VCaP (cell line): Measurements from ENCODE around the gene TTC16.

Experiments used
- H3K27ac ChIP-seq: fragments of 450-650 bp; 2 replicates; pipeline ENCODE4 v1.5.1; 2017
- CTCF ChIP-seq: fragments of 450-650 bp; conservative IDR thresholded peaks from 2 replicates; pipeline ENCODE4 v1.5.1; 2017; ENCODE audit warnings: mild to moderate bottlenecking, moderate library complexity

TTC16 gene

GRCh38 chr9:127692071-127692470 is 23.8 kb upstream of the TTC16 start:
- no peak overlapping the region for H3K27ac ChIP-seq
- TF ChIP-seq CTCF = no peak

GRCh38 chr9:127693143-127693542 is 22.7 kb upstream of the TTC16 start:
- TF ChIP-seq CTCF = no peak
- H3K27ac ChIP-seq = no peak overlapping the region

GRCh38 chr9:127693697-127694096 is 22.2 kb upstream of the TTC16 start:
- TF ChIP-seq CTCF = no peak
- H3K27ac ChIP-seq = no peak overlapping the region

- no peak for TF ChIP-seq CTCF
- peak overlapping the region; percentile 28 for H3K27ac ChIP-seq
These were observed 20.8 kb upstream of the TTC16 start for GRCh38 chr9:127694890-127695720.

- H3K27ac ChIP-seq = no peak overlapping the region
- no peak for TF ChIP-seq CTCF
These were observed 18.3 kb upstream of the TTC16 start for GRCh38 chr9:127697575-127697974.

- no peak overlapping the region for H3K27ac ChIP-seq
- no peak for TF ChIP-seq CTCF
These were observed 17.5 kb upstream of the TTC16 start for GRCh38 chr9:127698386-127698785.

- no peak overlapping the region for H3K27ac ChIP-seq
- TF ChIP-seq CTCF = no peak
These were observed 16.8 kb upstream of the TTC16 start for GRCh38 chr9:127698985-127699670.
